HG02981 (cell line): ENCODE data around the gene MAP6.
A peak's percentile ranks its signal among the peaks of the same experiment; 100 is the strongest.
"Not testable (repeated sequence)": the region's sequence is repeated elsewhere in the genome, so short reads cannot be mapped to it uniquely, and the experiment has no call there.

ENCODE experiments used
- ATAC-seq: cut with Tn5 transposase; IDR thresholded peaks from one replicate; pipeline ENCODE4 v1.9.1; 2021; ENCODE audit warnings: mild to moderate bottlenecking, moderate library complexity; ENCODE audit not compliant: unreplicated experiment

The MAP6 gene

GRCh38 chr11:75668451-75669297, at the start of gene MAP6:
Gene MAP6, minus strand, starts transcription at chr11:75669038. Its CDS starts 669 bp downstream, at chr11:75668369.
- ATAC-seq = no peak

DNA sequence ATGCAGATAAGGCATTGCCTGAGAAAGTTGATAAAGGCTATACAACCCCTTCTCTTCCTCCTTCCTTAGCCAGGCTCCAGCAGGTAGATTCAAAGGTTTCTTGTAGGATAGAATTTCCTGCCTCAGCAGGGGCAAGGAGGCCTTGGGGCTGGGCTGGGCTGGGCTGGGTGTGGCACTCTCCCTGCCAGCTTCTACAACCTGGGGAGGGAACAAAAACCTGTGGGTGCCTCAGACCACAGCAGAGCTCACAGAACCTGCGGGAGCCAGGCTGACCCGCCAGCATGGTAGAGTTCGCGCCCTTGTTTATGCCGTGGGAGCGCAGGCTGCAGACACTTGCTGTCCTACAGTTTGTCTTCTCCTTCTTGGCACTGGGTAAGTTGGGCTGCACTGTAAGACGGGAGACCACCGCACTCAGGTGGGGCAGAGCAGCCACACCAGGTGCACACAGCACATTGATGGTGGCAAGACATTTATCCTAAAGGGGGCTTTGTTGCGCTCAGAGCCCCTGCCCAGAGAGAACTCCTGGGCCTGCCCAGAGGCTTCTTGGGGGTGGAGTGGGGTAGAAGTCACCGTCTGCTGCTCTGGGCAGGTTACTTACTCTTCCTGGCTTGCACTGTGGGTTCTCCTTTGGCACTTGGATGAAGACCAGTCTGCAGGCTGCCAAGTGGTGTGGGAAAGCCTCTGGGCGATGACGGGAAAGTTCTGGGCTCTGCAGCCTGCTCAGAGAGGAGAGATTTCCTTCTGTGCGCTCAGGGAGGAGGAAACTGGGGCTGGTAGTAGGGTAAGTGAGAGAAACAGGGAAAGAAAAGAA, 49.0 kb upstream of the MAP6 start, which contains the start of gene MOGAT2:
Gene MOGAT2, plus strand, starts transcription at position 231 of the 811 bp plus-strand sequence. Its CDS starts 51 bp downstream, at position 282.
- ATAC-seq = no peak

DNA sequence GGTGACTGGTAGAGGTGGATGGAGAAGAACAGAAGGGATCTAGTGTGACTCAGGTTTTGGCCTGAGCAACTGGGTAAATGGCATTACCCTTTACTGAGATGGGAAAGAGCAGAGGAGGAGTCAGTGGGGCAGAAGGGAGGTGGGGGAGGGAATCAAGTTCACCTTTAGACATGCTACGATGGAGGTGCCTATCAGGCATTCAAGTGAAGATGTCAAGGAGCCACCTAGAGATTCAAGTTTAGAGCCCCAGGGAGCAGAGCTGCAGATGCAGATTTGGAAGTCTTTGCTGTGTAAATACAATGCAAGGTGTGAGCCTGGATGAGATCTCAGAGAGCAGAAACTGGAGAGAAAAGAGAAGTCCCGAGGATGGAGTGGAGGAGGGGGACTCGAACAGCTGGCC, 47.8 kb upstream of the MAP6 start:
- no peak for ATAC-seq

GRCh38 chr11:75715688-75716087, 46.9 kb upstream of the MAP6 start:
- no peak for ATAC-seq

DNA sequence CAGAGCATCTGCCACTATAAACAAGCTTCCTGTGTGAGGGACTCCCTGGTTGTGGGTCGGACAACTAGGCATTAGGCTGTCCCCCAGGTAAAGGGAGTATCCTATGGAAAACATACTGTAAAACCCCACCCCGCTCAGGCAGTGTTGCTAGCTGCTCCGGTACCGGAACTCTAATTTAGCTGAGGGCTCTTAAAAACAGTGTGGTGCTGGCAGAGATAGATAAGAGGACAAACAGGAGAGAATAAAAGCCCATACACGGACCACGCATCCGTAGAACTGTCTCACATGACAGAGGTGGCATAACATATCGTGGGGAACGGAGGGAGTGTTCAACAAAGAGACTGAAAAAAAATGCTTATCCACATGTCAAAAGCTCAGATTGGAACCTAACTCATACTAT, 45.4 kb upstream of the MAP6 start:
- ATAC-seq = no peak

GRCh38 chr11:75706260-75706729, 37.5 kb upstream of the MAP6 start:
- ATAC-seq = no peak

DNA sequence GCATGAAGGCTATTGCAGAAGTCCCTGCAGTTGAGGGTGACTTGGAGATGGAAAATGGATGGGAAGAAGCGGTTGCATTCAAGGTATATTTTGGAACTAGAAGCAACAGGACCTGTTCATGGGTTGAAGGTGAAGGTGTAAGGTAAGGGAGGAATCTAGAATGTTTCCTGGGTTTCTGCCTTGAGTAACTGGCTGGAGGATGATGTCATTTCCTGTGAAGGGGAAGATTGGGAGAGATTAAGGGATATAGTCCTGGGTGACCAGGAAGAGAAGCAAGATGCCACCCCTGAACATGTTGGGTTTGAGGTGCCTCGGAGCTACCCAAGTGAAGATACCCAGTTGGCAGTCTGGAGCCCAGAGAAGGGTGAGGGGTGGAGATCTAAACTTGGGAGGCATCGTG, 36.7 kb upstream of the MAP6 start:
- no peak for ATAC-seq

DNA sequence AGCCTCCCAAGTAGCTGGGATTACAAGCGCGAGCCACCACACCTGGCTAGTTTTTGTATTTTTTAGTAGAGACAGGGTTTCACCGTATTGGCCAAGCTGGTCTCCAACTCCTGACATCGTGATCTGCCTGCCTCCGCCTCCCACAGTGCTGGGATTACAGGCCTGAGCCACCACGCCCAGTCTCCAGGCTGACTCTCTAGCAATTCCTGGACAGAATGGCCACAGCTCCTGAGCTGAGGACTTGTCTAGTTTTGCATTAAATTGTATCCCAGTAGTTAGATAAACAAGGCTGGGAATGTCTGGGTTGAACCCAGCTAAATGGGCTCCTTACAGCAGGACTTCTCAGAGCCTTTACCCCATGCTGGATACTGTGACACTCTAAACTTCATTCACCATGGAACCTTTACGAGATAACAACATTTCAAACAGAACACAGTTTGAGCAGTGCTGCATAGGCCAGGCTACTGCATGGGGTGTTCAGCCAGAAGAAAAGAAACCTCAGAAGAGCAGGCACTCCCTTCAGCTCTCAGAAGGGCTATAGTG, 34.9 kb upstream of the MAP6 start:
- ATAC-seq = no peak

DNA sequence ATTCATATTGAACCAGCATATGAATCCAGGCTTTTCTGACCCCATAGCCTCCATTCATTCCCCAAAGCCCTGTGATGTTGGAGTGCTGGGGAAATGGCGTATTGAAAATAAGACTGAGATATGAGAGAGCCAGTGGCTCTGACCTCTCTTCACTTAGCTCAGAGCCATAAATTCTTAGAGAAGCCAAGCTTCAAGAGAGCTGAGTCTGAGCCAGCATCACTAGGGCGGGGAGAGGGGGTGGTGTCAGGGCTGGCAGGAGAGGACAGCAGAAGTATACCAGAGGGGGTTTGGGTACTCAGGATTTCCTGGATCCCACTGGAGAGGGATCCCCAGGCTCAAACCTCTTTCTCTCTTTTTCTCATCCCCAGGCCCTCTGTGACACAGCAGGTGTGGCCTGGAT, 32.1 kb upstream of the MAP6 start:
- no peak for ATAC-seq

- no peak for ATAC-seq
Observed at GRCh38 chr11:75697906-75698581, 29.2 kb upstream of the MAP6 start.

- no peak for ATAC-seq
Observed at GRCh38 chr11:75691804-75692203, 23.0 kb upstream of the MAP6 start.

GRCh38 chr11:75689863-75690609, 21.2 kb upstream of the MAP6 start:
- peak; percentile 80 for ATAC-seq

DNA sequence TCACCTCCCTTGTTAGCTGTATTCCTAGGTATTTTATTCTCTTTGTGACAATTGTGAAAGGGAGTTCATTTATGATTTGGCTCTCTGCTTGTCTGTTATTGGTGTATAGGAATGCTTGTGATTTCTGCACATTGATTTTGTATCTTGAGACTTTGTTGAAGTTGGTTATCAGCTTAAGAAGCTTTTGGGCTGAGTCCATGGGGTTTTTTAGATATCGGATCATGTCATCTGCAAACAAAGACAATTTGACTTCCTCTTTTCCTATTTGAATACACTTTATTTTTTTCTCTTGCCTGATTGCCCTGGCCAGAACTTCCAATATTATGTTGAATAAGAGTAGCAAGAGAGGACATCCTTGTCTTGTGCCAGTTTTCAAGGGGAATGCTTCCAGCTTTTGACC, 15.0 kb upstream of the MAP6 start:
- ATAC-seq = not testable (repeated sequence)

GRCh38 chr11:75679566-75679965, 10.7 kb upstream of the MAP6 start:
- ATAC-seq = no peak

- ATAC-seq = no peak
Observed at GRCh38 chr11:75678620-75679259, 9.9 kb upstream of the MAP6 start.

GRCh38 chr11:75677909-75678308, 9.1 kb upstream of the MAP6 start:
- ATAC-seq = no peak

DNA sequence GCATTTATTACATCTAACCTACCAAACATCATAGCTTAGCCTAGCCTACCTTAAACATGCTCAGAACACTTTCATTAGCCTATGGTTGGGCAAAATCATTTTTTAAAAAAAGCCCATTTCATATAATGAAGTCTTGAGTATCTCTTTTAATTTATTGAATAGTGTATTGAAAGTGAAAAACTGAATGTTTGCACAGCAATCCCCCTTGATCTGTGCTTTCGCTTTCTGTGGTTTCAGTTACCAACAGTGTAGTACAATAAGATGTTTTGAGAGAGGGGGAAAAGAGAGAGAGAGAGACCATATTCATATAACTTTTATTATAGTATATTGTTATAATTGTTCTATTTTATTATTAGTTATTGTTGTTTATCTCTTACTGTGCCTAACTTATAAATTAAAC, 8.4 kb upstream of the MAP6 start:
- no peak for ATAC-seq

DNA sequence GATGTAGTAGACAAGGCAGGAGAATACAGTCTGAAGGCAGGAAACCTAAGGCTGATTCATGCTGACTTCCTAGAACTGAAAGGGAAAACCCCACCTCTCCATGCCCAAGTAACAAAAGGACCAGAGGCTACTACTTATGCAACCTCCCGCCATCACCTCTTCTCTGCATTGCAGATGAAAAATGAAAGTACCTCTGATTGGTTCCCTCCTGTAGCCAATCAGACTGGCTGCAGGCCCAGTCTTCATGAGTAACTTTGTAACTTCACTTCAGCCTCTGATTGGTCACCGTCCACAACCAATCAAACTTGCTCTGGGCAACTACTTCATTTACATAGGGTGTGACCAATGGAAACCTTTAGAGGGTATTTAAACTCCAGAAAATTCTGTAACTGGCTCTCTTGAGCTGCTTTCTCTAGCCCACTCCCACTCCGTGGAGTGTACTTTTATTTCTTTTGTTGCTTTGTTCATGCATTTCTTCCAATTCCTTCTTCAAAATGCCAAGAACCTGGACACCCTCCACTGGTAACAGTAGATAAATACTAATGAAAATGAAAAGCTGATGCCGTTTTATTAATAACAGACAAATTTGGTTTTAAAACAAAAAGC, 5.2 kb upstream of the MAP6 start:
- no peak for ATAC-seq

- no peak for ATAC-seq
Observed at GRCh38 chr11:75667831-75668450, 897 bp downstream of the MAP6 start.
